ENCODE results near the gene GARNL3.

The GARNL3 gene

GRCh38 chr9:127264462-127265219 lies at the start of gene GARNL3:
Gene GARNL3 (plus strand): TSS chr9:127264774. CDS start chr9:127264878, 104 bp downstream.
- DNase-seq (ENCODE audit: low read depth): no peak

GRCh38 chr9:127215268-127216209 lies 49.0 kb upstream of the GARNL3 start:
- DNase-seq (ENCODE audit: low read depth): no peak

GRCh38 chr9:127216210-127216887 lies 48.2 kb upstream of the GARNL3 start:
- no peak for DNase-seq (ENCODE audit: low read depth)

- no peak for DNase-seq (ENCODE audit: low read depth)
Observed at GRCh38 chr9:127216888-127217217, 47.7 kb upstream of the GARNL3 start.

- DNase-seq (ENCODE audit: low read depth): no peak
Observed at GRCh38 chr9:127218818-127219217, 45.8 kb upstream of the GARNL3 start.

GRCh38 chr9:127219520-127219919 lies 45.1 kb upstream of the GARNL3 start:
- no peak for DNase-seq (ENCODE audit: low read depth)

- DNase-seq (ENCODE audit: low read depth): no peak
Observed at GRCh38 chr9:127221695-127222094, 42.9 kb upstream of the GARNL3 start.

GRCh38 chr9:127222388-127223095 lies 42.0 kb upstream of the GARNL3 start:
- DNase-seq (ENCODE audit: low read depth): no peak

GRCh38 chr9:127223266-127223665 lies 41.3 kb upstream of the GARNL3 start:
- no peak for DNase-seq (ENCODE audit: low read depth)

- no peak for DNase-seq (ENCODE audit: low read depth)
Observed at GRCh38 chr9:127223810-127224177, 40.8 kb upstream of the GARNL3 start.

- DNase-seq (ENCODE audit: low read depth): peak; percentile 81
Observed at GRCh38 chr9:127224178-127224882, 40.2 kb upstream of the GARNL3 start.

- DNase-seq (ENCODE audit: low read depth): peak; percentile 90
Observed at GRCh38 chr9:127224883-127225739, 39.5 kb upstream of the GARNL3 start.

- DNase-seq (ENCODE audit: low read depth): no peak
Observed at GRCh38 chr9:127225801-127226625, 38.6 kb upstream of the GARNL3 start.

GRCh38 chr9:127229691-127230417 lies 34.7 kb upstream of the GARNL3 start:
- no peak for DNase-seq (ENCODE audit: low read depth)

GRCh38 chr9:127231666-127232065 lies 32.9 kb upstream of the GARNL3 start:
- DNase-seq (ENCODE audit: low read depth): no peak

GRCh38 chr9:127232833-127233549 lies 31.6 kb upstream of the GARNL3 start:
- no peak for DNase-seq (ENCODE audit: low read depth)

GRCh38 chr9:127233550-127233949 lies 31.0 kb upstream of the GARNL3 start:
- no peak for DNase-seq (ENCODE audit: low read depth)

GRCh38 chr9:127233989-127234388 lies 30.6 kb upstream of the GARNL3 start:
- DNase-seq (ENCODE audit: low read depth): no peak

Measured in activated T-helper 9 cell treated with anti-CD3 and anti-CD28 coated beads, Interleukin-2, amount 50 U/mL, for 16 hours (primary cell).